A172 (cell line): ENCODE measurements around the gene APCDD1L. TPM values are rescaled to one million over a fixed set of nuclear protein-coding genes. Genes with fewer than 3 reads are reported as not detected.
A peak's percentile ranks its signal among the peaks of the same experiment; 100 is the strongest.

Experiments
- DNase-seq: peaks from one replicate; pipeline ENCODE4 v3.0.0-alpha.2; 2015; ENCODE audit warnings: low spot score
- total RNA-seq: library from RNA; depleted of rRNA; stranded (reverse); fragments of >200 nt; shearing (Covaris generic); gene quantifications from 2 replicates; pipeline ENCODE4 v1.2.3, GENCODE V29; 2014

APCDD1L gene
- total RNA-seq, 1 experiment from 2014 or later: 0.78 TPM

- DNase-seq: no peak
Measured at GRCh38 chr20:58545565-58546415, 30.6 kb upstream of the APCDD1L start.

GRCh38 chr20:58544891-58545290 lies 29.7 kb upstream of the APCDD1L start:
- DNase-seq: no peak

- DNase-seq: no peak
Measured at GRCh38 chr20:58544286-58544685, 29.1 kb upstream of the APCDD1L start.

- no peak for DNase-seq
Measured at GRCh38 chr20:58543274-58543673, 28.1 kb upstream of the APCDD1L start.

DNA sequence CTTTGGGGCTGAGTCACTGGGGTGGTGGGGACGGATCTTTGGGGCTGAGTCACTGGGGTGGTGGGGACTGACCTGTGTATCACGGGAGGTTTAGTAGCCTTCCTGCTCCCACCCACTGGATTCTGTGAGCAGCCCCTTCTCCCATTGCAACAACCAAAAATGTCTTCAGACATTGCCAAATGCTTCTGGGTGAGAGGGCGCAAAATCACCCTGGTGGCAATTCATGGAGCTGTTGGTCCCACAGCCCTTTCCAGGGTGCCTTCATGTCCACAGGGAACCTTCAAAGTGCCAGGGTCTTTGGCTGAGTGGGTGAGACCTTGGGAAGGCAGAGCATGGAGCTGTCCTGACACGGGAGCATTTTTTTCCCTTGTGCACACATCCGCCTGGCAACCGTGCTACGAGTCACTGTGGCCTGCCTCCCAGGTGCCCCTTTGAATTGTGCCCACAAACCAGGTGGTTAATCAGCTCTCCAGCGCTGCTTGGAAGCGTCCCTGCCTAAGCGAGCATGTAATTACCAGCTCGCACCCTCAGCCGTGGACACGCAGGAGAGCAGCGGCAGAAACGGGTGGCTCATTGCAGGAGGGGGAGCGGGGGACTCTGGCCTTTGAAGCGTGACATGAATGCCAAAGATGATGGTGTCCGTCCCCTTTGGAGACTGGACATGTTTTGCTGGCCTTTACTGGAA lies 27.4 kb upstream of the APCDD1L start:
- peak; percentile 58 for DNase-seq

DNA sequence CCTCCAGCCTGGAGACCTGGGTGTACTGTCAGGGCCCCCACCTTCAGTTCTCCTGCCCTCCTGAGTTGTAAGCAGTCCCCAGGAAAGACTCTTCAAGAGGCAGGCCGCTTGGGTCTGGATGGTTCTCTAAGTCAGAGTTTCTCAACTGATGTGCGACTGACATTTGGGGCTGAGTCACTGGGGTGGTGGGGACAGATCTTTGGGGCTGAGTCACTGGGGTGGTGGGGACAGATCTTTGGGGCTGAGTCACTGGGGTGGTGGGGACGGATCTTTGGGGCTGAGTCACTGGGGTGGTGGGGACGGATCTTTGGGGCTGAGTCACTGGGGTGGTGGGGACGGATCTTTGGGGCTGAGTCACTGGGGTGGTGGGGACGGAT lies 26.8 kb upstream of the APCDD1L start:
- peak; percentile 67 for DNase-seq

DNA sequence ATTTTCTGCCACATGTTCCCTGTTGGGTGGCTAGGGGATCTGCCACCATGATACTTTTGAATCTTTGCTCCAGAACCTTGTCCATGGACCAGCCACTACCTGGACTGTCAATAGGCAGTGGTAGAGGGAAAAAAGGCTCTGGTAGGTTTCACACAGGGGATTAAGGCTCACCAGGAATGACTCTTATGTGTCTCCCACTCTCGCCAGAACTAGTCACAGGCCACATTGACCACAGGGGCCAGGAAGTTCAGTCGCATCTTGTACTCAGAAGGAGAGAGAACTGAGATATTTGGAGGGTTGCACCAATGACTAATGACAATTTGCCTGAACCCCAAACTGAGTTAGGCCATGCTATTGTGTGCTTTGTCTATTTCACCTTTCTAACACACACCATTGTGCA lies 23.6 kb upstream of the APCDD1L start:
- DNase-seq: peak; percentile 39

GRCh38 chr20:58537831-58538230 lies 22.6 kb upstream of the APCDD1L start:
- no peak for DNase-seq

DNA sequence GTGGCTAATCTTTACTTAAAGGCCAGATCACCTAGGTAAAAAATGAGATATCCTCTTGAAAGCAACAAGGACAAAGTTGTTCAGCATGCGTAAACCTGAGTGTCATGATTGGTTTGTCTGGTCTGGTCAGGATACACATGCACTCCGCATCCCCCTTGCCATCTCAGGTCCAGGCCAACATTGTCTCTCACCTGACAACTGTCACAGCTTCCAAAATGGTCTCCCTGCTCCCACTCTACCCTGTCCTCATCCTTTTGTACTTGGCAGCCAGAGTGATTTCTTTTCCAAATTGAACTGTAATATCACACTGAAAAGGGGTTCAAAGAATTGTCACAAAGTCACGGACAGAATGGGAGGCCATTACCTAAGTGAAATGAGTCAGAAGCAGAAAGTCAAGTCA lies 21.1 kb upstream of the APCDD1L start:
- no peak for DNase-seq

GRCh38 chr20:58531657-58532056 lies 16.5 kb upstream of the APCDD1L start:
- DNase-seq: no peak

DNA sequence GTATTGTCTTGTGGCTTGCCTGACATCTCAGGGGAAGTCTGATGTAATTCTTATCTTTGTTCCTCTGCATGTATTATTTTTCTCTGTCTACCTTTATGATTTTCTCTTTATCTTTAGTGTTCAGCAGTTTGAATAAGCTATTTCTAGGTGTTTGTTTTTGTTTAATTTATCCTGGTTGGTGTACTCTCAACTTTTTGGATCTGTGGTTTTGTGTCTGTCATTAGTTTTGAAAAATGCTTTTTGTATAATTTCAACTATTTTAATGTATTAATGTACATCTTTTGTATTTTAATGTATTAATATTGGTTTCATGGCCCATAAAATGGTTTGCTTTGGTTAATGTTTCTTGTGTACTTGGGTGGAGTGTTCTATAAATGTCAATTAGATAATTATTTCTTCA lies 15.9 kb upstream of the APCDD1L start:
- DNase-seq: no peak

- no peak for DNase-seq
Measured at GRCh38 chr20:58528412-58528811, 13.2 kb upstream of the APCDD1L start.

GRCh38 chr20:58526411-58526810 lies 11.2 kb upstream of the APCDD1L start:
- DNase-seq: no peak

GRCh38 chr20:58524814-58525213 lies 9.6 kb upstream of the APCDD1L start:
- DNase-seq: peak; percentile 85

GRCh38 chr20:58523971-58524315 lies 8.7 kb upstream of the APCDD1L start:
- DNase-seq: peak; percentile 38

DNA sequence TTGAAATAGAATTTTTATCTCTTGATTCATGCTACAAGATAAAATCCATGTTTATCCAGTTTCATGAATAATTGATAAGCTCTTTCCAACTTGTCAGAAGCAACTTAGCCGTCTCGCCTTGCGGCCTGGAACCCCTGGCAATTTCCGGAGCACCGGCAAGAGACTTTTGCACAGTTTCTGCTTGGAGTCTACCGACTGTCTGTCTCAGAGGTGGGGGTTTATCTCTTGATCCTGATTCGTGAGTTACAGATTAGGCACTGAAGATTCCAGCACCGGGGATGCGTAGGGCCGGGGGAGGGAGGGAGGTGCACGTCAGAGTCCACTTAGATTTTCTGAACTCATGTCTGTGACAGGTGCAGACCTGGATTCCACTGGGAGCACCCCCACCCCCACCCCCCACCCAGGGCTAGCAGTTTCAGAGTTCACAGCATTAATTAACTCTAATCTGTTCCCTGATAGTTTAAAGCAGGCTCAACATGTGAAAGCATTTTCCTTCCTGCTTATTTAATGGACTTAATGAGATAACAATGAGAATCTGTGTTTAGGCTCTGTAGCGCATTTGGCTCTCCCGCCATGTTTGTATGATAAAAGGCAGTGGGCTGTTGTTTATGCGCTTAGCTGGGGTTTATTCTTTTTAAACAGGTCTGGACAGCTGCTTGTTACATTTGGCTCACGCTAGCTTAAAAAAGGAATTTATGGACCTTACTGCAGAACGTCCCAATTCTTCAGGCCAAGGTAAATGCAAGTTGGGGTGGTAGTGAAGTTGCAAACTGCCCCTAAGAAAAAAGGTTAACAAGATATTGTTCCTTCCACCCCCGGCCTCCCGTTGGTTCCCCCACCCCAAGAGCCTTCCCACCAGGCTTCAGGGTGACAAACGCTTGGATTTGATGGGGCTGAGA lies 8.1 kb upstream of the APCDD1L start:
- DNase-seq: peak; percentile 30

- no peak for DNase-seq
Measured at GRCh38 chr20:58522666-58523065, 7.5 kb upstream of the APCDD1L start.

- no peak for DNase-seq
Measured at GRCh38 chr20:58521763-58522162, 6.6 kb upstream of the APCDD1L start.

- DNase-seq: no peak
Measured at GRCh38 chr20:58519940-58520712, 4.9 kb upstream of the APCDD1L start.

- no peak for DNase-seq
Measured at GRCh38 chr20:58518896-58519593, 3.8 kb upstream of the APCDD1L start.

GRCh38 chr20:58518387-58518786 lies 3.2 kb upstream of the APCDD1L start:
- DNase-seq: no peak
